OCI-LY7 (cell line): ENCODE measurements around the gene AHCTF1.

Experiments used
- EZH2phosphoT487 ChIP-seq: fragments of 200-600 bp; sonication (generic); IDR thresholded peaks from 2 replicates; pipeline ENCODE4 v1.6.1; 2018; ENCODE audit warnings: low read depth, borderline replicate concordance, mild to moderate bottlenecking, mixed run types, antibody characterized with exemption, low read length, moderate library complexity, mixed read lengths
- TF ChIP-seq, protein P1 (sequence below): fragments of 200-600 bp; sonication (generic); conservative IDR thresholded peaks from 2 replicates; pipeline ENCODE4 v1.5.1; 2014; ENCODE audit warnings: mild to moderate bottlenecking, antibody characterized with exemption, low read length, moderate library complexity, mixed read lengths

DNA sequence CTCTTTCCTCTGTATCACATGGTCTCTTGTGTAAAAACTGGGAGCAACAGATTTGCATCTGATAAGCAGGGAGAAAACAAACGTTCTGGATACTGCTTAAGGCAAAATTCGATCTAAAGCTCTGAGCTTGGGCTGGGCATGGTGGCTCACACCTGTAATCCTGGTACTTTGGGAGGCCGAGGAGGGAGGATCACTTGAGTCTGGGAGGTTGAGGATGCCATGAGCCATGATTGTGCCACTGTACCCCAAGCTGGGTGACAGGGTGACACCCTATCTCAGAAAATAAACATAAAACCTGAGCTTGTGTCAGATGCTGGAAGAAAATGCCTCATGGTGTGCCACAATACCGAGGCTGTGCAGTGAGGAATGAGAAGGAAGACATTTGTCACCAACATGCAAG is 133.6 kb downstream of the AHCTF1 start:
- TF ChIP-seq, protein P1, sequence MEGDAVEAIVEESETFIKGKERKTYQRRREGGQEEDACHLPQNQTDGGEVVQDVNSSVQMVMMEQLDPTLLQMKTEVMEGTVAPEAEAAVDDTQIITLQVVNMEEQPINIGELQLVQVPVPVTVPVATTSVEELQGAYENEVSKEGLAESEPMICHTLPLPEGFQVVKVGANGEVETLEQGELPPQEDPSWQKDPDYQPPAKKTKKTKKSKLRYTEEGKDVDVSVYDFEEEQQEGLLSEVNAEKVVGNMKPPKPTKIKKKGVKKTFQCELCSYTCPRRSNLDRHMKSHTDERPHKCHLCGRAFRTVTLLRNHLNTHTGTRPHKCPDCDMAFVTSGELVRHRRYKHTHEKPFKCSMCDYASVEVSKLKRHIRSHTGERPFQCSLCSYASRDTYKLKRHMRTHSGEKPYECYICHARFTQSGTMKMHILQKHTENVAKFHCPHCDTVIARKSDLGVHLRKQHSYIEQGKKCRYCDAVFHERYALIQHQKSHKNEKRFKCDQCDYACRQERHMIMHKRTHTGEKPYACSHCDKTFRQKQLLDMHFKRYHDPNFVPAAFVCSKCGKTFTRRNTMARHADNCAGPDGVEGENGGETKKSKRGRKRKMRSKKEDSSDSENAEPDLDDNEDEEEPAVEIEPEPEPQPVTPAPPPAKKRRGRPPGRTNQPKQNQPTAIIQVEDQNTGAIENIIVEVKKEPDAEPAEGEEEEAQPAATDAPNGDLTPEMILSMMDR, result no peak
- no peak for TF ChIP-seq EZH2phosphoT487
